DMS53 treated with DMSO at 0.1 percent for 48 hours (cell line): ENCODE measurements around the gene NIPSNAP3A.

Experiments used
- DNase-seq: peaks from one replicate; lab custom pipeline; 2025; ENCODE audit not compliant: unreplicated experiment; lab: John Stamatoyannopoulos, UW

NIPSNAP3A gene

GRCh38 chr9:104802906-104803305, 55.4 kb downstream of the NIPSNAP3A start:
- no peak for DNase-seq

- DNase-seq = no peak
These were observed 58.0 kb downstream of the NIPSNAP3A start for GRCh38 chr9:104805441-104805840.

GRCh38 chr9:104808035-104808614, 60.6 kb downstream of the NIPSNAP3A start:
- DNase-seq = no peak
